Activated CD4-positive, alpha-beta T cell treated with anti-CD3 and anti-CD28 coated beads, Interleukin-2, amount 50 U/mL, for 16 hours (primary cell): ENCODE results near the gene STX1B.

Experiments used
- DNase-seq: peaks from one replicate; pipeline ENCODE4 v3.0.0-alpha.2; 2020

The STX1B gene

GRCh38 chr16:30974348-30974747 is 36.1 kb downstream of the STX1B start:
- no peak for DNase-seq

DNA sequence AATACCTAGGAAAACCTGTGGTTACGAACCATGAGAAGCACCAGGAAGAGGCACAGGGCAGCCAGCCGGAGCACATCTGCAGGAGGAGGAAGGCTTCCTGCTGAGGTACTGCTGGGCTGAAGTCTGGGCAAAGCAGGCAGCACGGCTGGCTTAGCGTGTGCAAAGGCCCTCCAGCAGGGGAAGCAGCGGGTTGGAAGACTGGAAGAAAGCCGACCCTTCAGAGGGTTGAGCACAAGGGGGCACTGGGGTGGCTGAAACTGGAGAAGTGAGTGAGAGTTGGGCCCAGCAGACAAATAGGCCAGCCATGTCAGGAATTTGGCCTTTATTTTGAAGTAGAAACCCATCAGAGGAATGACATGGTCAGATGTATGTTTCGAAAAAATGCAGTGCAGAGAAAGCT is 37.6 kb downstream of the STX1B start:
- no peak for DNase-seq

DNA sequence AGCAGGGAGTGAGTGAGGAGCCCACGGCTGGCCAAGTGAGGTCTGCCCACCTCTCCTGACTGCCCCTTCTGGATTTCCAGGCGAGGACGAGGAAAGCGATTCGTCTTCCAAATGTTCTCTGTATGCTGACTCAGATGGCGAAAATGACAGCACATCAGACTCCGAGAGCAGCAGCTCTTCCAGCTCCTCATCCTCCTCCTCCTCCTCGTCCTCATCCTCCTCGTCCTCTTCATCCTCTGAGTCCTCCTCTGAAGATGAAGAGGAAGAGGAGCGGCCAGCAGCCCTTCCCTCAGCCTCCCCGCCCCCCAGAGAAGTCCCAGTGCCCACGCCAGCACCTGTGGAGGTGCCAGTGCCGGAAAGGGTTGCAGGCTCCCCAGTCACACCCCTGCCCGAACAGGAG is 39.1 kb downstream of the STX1B start:
- no peak for DNase-seq

DNA sequence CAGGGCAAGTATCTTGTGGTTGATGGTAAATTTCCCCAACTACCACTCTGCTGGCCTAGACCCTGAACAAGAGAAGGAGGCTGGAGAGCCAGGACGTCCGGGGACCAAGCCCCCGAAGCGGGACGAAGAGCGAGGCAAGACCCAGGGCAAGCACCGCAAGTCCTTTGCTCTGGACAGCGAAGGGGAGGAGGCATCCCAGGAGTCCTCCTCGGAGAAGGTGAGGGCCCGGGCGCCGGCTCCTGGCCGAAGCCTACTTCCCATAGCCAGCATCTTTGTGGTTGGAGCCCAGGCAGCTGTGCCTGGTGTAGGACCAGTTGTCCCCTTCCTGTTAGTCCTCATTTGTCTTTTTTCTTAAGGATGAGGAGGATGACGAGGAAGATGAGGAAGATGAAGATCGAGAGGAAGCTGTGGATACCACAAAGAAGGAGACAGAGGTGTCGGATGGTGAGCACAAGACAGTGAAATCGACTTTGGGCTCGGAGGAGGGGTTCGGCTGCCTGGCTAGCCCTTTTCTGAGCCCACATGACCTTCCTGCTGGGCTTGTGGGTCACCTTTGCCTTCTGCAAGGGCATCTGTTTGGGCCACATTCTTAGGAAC is 41.1 kb downstream of the STX1B start:
- DNase-seq = no peak

- DNase-seq = no peak
These were observed 42.6 kb downstream of the STX1B start for GRCh38 chr16:30967795-30968194.

- no peak for DNase-seq
These were observed 44.3 kb downstream of the STX1B start for GRCh38 chr16:30966033-30966619.

DNA sequence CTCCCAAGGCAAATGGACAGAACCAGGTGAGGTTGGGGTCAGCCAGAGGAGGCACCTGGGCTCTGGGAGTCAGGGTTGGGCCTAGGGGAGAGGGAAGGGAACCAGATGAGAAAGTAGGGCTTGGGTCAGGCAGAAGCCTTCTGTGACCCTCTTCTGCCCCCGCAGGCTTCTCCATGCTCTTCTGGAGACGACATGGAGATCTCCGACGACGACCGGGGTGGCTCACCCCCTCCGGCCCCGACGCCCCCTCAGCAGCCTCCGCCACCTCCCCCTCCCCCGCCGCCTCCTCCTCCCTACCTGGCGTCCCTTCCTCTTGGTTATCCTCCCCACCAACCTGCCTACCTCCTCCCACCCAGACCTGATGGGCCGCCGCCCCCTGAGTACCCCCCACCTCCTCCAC is 45.0 kb downstream of the STX1B start:
- no peak for DNase-seq

GRCh38 chr16:30964574-30965226 is 45.7 kb downstream of the STX1B start:
- DNase-seq = no peak

- no peak for DNase-seq
These were observed 46.4 kb downstream of the STX1B start for GRCh38 chr16:30963925-30964511.

GRCh38 chr16:30961384-30961783 is 49.1 kb downstream of the STX1B start:
- no peak for DNase-seq

GRCh38 chr16:30958175-30959079 is 52.0 kb downstream of the STX1B start:
- DNase-seq = peak; percentile 42

DNA sequence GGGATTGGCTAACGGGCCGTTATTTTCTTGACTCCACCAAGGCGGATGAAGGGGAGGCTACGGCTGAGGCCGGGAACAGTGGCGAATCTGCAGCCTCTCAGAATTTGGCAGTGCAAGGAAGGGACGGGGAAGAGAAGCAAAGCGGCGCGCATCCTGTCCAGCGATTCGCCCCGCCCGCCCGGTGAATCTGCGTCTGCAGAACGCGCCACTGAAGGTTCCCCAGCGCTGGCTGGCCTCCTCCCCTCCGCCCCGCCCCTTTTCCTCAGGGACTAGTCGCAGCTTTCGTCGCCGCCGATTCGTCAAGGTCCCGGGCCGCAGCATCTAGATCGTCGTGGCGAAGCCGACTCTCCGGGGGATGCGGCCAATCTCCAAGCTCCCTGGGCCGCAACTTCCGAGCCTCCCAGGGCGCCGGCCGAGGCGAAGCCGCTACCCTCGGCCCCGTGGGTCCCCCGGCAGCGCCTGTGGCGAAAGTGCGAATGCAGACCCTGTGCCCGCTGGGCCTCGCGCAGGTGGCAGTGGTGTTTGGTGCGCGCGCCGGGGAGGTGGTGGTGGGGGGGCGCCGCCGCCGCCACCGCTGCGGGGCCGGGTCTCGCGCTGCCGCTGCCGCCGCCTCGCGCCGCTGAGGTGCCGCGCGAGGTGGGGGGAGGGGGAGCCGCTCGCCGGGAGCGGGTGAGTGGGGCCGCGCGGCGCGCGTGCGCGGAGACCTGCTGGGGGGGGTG is 52.8 kb downstream of the STX1B start, which contains the start of gene SETD1A:
SETD1A (plus strand) TSS at position 299 of the 719 bp plus-strand sequence. CDS start 978 bp downstream, outside the sequence.
- peak; percentile 95 for DNase-seq

GRCh38 chr16:30956601-30957455 is 53.6 kb downstream of the STX1B start:
- peak; percentile 90 for DNase-seq

DNA sequence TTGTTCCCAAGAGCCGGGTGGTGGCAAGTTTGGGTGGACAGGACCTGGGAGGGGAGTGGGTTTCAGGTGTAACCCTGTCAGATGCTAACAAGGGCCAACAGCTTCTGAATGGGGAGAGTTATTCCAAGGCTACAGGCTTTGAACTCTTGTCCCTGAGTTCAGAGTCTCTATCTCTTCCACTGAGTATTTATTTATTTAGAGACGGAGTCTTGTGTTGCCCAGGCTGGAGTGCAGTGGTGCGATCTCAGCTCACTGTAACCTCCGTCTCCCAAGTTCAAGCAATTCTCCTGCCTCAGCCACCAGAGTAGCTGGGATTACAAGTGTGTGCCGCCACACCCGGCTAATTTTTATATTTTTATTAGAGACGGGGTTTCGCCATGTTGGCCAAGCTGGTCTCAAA is 55.4 kb downstream of the STX1B start:
- no peak for DNase-seq

DNA sequence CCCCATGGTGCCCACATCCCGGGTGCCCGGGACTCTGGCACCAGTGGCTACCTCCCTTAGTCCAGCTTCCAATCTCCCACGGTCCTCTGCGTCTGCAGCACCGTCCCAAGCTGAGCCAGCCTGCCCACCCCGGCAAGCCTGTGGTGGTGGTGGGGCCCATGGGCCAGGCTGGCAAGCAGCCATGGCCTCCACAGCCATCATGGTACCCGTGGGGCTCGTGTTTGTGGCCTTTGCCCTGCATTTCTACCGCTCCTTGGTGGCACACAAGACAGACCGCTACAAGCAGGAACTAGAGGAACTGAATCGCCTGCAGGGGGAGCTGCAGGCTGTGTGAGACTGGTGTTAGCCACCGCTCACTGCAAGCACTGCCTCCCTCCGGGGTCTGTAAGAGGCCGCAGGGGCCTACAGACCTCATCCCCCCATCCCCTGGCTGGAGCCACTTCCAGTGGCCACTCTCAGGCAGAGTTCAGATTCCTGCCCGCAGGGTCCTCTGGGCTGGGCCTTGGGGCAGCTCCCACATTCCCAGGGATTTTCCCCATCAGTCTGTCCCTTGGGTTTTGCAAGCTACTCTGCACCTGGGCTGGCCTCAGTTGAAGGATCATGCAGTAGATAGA is 56.8 kb downstream of the STX1B start:
- DNase-seq = peak; percentile 70

GRCh38 chr16:30953111-30953510 is 57.3 kb downstream of the STX1B start:
- DNase-seq = no peak

DNA sequence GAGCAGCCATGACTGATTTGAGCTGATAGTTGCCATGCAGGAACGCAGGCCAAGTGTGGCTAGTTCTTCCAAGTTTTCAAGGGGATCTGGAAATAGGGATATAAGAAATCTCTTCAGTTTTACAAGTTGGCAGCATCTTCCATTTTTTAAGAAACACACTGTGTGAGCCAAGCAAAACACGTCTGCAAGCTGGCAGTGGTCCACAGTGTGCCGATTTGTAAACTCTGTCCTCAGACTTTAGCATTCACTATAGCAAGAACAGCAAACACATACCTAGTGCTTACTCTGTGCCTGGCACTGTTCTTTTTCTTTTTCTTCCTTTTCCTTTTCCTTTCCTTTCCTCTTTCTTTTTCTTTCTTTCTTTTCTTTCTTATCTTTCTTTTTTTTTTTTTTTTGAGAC is 58.7 kb downstream of the STX1B start:
- no peak for DNase-seq

- no peak for DNase-seq
These were observed 59.2 kb downstream of the STX1B start for GRCh38 chr16:30951193-30951592.

DNA sequence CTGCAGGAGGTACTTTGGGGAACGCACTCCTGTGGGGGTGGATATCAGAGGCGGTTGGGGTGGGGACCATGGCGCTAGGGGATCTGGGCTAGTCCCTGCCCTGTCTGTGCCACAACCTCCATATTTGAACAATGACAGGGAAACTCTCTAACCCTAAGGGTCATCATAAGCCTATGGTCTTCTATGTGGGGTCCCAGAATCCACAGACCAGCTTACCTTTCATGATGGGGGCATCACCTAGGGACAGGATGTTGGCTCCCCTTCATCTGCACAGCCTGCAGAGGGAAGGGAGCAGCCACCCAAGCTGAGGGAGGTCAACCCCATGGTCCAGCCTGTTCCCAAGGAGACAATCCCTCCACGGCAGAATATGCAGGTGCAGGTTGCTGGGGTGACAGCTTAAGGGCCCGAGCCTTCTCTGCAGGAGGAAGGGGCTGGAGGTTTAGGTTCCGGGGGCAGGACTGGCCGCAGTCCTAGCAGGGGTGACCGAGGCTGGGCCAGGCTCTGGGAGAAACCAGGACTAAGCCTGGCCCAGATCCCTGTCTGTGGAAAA is 59.8 kb downstream of the STX1B start:
- no peak for DNase-seq
